Measurements from ENCODE around the gene RBM38. TPM values are rescaled to one million over a fixed set of nuclear protein-coding genes. Genes with fewer than 3 reads are reported as not detected.

Gene RBM38
- total and polyA plus RNA-seq, 9 of the 15 experiments (the other 6 are each of a cell fraction or from before 2014, with no cell fraction given), result 0.28 to 82.4 (median 33.2) TPM

DNA sequence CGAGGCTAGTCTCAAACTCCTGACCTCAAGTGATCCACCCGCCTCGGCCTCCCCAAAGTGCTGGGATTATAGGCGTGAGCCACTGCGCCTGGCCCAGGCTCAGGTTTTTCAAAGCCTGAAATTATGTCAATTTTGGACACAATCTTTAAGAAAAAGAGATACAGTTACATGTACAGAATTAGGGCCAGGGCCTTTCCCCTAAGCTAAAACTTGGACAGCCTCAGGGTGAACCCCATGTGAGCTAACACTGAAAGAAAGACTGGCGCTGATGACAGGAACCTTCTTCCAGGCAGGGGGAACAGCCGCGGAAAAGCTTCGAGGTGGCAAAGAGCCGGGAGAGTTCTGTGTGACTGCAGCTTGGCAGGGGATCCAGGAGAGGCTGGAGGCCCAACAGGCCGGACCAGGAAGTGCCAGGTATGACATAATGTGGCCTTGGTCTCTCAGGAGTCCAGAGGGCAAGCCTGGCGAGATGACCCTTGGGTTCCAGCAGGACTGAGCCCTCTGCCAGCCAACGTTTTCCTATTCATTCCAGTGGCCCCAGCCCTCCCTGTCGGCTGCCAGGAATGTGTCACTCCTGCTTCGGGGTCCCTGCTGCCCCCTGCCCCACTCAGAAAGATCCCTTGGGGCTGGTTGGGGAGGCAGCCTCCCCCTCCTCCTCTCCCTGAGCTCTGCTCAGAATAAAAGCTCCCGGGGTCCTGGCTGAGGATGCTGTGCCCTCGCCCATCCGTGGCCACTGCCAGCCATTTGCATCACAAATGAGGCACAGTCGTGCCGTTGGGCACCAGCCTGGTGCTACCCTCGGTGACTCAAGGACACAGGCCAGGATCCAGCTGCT, 37.3 kb downstream of the RBM38 start (continued):
- TF ChIP-seq, protein P1, sequence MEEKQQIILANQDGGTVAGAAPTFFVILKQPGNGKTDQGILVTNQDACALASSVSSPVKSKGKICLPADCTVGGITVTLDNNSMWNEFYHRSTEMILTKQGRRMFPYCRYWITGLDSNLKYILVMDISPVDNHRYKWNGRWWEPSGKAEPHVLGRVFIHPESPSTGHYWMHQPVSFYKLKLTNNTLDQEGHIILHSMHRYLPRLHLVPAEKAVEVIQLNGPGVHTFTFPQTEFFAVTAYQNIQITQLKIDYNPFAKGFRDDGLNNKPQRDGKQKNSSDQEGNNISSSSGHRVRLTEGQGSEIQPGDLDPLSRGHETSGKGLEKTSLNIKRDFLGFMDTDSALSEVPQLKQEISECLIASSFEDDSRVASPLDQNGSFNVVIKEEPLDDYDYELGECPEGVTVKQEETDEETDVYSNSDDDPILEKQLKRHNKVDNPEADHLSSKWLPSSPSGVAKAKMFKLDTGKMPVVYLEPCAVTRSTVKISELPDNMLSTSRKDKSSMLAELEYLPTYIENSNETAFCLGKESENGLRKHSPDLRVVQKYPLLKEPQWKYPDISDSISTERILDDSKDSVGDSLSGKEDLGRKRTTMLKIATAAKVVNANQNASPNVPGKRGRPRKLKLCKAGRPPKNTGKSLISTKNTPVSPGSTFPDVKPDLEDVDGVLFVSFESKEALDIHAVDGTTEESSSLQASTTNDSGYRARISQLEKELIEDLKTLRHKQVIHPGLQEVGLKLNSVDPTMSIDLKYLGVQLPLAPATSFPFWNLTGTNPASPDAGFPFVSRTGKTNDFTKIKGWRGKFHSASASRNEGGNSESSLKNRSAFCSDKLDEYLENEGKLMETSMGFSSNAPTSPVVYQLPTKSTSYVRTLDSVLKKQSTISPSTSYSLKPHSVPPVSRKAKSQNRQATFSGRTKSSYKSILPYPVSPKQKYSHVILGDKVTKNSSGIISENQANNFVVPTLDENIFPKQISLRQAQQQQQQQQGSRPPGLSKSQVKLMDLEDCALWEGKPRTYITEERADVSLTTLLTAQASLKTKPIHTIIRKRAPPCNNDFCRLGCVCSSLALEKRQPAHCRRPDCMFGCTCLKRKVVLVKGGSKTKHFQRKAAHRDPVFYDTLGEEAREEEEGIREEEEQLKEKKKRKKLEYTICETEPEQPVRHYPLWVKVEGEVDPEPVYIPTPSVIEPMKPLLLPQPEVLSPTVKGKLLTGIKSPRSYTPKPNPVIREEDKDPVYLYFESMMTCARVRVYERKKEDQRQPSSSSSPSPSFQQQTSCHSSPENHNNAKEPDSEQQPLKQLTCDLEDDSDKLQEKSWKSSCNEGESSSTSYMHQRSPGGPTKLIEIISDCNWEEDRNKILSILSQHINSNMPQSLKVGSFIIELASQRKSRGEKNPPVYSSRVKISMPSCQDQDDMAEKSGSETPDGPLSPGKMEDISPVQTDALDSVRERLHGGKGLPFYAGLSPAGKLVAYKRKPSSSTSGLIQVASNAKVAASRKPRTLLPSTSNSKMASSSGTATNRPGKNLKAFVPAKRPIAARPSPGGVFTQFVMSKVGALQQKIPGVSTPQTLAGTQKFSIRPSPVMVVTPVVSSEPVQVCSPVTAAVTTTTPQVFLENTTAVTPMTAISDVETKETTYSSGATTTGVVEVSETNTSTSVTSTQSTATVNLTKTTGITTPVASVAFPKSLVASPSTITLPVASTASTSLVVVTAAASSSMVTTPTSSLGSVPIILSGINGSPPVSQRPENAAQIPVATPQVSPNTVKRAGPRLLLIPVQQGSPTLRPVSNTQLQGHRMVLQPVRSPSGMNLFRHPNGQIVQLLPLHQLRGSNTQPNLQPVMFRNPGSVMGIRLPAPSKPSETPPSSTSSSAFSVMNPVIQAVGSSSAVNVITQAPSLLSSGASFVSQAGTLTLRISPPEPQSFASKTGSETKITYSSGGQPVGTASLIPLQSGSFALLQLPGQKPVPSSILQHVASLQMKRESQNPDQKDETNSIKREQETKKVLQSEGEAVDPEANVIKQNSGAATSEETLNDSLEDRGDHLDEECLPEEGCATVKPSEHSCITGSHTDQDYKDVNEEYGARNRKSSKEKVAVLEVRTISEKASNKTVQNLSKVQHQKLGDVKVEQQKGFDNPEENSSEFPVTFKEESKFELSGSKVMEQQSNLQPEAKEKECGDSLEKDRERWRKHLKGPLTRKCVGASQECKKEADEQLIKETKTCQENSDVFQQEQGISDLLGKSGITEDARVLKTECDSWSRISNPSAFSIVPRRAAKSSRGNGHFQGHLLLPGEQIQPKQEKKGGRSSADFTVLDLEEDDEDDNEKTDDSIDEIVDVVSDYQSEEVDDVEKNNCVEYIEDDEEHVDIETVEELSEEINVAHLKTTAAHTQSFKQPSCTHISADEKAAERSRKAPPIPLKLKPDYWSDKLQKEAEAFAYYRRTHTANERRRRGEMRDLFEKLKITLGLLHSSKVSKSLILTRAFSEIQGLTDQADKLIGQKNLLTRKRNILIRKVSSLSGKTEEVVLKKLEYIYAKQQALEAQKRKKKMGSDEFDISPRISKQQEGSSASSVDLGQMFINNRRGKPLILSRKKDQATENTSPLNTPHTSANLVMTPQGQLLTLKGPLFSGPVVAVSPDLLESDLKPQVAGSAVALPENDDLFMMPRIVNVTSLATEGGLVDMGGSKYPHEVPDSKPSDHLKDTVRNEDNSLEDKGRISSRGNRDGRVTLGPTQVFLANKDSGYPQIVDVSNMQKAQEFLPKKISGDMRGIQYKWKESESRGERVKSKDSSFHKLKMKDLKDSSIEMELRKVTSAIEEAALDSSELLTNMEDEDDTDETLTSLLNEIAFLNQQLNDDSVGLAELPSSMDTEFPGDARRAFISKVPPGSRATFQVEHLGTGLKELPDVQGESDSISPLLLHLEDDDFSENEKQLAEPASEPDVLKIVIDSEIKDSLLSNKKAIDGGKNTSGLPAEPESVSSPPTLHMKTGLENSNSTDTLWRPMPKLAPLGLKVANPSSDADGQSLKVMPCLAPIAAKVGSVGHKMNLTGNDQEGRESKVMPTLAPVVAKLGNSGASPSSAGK (IDR thresholded peaks at IDR 0.05), result no peak
- TF ChIP-seq KLF16 (IDR thresholded peaks at IDR 0.05), result no peak
- TF ChIP-seq MEF2A (IDR thresholded peaks at IDR 0.05; ENCODE audit: control insufficient read depth, low read depth, low read length), result no peak
- no peak for TF ChIP-seq PCBP1 (IDR thresholded peaks at IDR 0.05; ENCODE audit: low read depth, low read length, poor library complexity, severe bottlenecking)
- no peak for TF ChIP-seq RBFOX2 (IDR thresholded peaks at IDR 0.05; ENCODE audit: low read depth, low read length)
- no peak for TF ChIP-seq ZNF449 (CRISPR knock-in tag; IDR thresholded peaks at IDR 0.05)
- TF ChIP-seq, protein P2, sequence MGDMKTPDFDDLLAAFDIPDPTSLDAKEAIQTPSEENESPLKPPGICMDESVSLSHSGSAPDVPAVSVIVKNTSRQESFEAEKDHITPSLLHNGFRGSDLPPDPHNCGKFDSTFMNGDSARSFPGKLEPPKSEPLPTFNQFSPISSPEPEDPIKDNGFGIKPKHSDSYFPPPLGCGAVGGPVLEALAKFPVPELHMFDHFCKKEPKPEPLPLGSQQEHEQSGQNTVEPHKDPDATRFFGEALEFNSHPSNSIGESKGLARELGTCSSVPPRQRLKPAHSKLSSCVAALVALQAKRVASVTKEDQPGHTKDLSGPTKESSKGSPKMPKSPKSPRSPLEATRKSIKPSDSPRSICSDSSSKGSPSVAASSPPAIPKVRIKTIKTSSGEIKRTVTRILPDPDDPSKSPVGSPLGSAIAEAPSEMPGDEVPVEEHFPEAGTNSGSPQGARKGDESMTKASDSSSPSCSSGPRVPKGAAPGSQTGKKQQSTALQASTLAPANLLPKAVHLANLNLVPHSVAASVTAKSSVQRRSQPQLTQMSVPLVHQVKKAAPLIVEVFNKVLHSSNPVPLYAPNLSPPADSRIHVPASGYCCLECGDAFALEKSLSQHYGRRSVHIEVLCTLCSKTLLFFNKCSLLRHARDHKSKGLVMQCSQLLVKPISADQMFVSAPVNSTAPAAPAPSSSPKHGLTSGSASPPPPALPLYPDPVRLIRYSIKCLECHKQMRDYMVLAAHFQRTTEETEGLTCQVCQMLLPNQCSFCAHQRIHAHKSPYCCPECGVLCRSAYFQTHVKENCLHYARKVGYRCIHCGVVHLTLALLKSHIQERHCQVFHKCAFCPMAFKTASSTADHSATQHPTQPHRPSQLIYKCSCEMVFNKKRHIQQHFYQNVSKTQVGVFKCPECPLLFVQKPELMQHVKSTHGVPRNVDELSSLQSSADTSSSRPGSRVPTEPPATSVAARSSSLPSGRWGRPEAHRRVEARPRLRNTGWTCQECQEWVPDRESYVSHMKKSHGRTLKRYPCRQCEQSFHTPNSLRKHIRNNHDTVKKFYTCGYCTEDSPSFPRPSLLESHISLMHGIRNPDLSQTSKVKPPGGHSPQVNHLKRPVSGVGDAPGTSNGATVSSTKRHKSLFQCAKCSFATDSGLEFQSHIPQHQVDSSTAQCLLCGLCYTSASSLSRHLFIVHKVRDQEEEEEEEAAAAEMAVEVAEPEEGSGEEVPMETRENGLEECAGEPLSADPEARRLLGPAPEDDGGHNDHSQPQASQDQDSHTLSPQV (IDR thresholded peaks at IDR 0.05), result no peak
- no peak for TF ChIP-seq ZNF274 (IDR thresholded peaks at IDR 0.05; ENCODE audit: borderline replicate concordance, low read depth, low read length)
- TF ChIP-seq BRD9 (IDR thresholded peaks at IDR 0.05; ENCODE audit: low read depth, partially characterized antibody), result no peak
